Epidermal melanocyte (primary cell): ENCODE results near the gene RHOB.
"Not testable (repeated sequence)": the region's sequence is repeated elsewhere in the genome, so short reads cannot be mapped to it uniquely, and the experiment has no call there.

Source experiments
- DNase-seq: peaks from one replicate; pipeline ENCODE4 v3.0.0; 2011; ENCODE audit warnings: low spot score; ENCODE audit not compliant: insufficient read length

Gene RHOB

DNA sequence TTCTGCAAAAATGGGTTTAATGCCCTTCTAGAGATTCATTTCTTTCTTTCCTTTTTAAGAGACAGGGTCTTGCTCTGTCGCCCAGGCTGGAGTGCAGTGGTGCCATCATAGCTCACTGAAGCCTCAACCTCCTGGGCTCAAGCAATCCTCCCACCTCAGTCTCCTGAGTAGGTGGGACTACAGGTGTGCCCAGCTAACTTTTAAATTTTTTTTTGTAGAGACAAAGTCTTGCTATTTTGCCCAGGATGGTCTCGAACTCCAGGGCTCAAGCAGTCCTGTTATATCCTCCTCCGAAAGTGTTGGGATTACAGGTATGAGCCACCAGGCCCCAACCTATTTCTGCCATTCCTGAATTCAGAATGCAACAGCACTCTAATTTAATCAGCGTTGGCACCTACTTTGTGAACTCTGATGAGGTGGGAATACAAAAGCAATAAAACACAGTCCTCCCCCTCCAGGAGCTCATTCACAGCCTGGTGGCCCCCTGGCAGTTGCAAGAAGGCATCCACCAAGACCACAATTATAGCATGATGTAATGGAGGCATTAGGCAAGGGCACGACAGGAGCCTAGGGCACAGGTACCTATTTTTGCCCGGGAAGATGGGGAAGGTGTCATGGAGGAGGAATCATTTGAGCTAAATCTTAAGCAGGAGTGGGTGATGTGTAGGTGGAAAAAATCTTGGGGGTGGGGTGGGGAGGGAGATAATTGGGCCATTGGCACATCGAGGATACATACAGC is 5.1 kb downstream of the RHOB start:
- no peak for DNase-seq

DNA sequence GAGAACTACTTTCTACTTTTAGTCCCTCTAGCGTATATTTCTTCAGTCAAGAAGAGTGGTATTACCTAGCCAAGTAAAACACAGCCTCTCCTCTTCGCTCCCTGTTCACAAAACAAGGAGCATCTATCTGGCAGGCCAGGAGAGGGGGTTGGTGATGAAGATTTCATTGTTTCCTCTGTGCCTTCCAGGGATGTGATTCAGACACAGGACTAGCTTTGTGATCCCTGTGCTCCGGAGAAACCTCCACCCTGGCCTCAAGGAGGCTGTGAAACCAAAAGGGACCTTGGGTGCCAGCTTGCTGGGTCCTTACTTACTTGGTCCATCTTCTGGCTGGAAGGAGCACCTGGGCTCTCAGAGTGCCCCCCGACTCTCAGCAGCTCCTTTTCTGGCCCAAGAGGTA is 5.7 kb downstream of the RHOB start:
- no peak for DNase-seq

DNA sequence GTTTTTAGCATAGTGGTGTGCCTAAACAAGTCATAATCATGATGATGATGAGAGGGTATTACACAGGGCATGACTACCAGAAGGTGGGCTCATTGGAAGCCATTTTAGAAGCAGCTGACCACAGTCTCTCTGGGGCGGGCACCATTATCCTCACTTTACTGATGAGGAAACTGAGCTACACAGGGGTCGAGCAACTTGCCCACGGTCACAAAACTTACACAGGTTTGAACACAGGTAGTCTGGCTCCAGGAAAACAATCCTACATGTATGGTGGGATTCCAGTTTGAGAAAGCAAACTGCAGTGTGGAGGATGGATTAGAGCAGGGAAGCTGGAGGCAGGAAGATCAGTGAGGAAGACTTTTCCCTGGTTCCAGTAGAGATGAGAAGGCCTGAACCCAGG is 6.2 kb downstream of the RHOB start:
- DNase-seq = no peak

DNA sequence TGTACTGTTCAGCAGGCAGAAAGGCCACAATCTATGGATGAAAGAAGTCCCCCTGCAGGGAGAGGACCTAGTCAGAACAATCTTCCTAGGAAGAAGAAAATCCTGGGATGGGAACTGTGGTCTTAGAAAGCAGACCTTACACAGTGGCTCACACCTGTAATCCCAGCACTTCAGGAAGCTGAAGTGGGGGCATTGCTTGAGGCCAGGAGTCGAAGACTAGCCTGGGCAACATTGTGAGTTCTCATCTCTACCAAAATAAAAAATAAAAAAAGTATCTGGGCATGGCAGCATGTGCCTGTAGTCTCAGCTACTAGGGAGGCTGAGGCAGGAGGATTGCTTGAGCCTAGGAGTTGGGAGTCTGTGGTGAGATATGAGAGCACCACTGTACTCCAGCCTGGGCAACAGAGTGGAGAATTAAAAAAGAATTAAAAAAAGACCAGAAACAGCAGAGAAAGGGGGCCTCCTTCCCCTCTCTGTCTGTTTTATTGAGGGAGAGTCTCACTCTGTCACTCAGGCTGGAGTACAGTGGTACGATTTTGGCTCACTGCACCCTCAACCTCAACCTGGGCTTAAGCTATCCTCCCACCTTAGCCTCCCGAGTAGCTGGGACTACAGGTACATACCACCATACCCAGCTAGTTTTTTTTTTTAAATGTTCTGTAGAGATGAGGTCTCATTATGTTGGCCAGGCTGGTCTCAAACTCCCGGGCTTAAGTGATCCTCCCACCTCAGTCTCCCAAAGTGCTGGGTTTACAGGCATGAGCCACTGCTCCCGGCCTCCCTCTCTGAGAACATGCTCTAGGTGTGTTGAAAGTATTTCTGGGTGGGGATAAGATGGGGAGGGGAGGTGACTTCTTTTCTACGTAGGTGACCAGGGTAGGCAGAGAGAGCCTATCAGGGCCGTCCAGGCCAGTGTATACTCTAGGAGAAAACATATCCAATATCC is 7.4 kb downstream of the RHOB start:
- DNase-seq = no peak

DNA sequence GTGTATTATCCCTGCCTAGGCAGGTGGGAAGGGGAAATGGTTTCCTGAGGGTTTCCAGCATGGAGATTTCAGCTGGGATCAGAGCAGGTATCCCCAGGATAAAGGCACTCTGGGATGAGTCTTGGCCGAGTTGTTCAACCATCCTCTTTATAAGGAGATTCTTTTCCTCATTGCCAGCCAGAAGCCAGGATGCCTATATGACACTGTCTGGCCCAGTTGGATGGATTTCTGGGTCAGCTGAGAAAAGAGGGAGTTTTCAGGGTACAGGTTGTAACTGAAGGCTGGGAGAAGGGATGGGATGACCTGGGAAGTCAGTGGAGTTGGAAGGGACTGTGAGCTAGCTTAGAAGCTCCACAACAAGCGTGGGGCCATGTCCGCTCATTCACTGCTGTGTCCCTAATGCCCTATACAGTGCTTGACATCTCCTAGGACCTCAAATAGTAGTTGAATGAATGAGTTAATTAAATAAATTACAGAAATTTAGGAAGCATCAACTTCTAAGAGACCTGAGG is 8.3 kb downstream of the RHOB start:
- DNase-seq = no peak

DNA sequence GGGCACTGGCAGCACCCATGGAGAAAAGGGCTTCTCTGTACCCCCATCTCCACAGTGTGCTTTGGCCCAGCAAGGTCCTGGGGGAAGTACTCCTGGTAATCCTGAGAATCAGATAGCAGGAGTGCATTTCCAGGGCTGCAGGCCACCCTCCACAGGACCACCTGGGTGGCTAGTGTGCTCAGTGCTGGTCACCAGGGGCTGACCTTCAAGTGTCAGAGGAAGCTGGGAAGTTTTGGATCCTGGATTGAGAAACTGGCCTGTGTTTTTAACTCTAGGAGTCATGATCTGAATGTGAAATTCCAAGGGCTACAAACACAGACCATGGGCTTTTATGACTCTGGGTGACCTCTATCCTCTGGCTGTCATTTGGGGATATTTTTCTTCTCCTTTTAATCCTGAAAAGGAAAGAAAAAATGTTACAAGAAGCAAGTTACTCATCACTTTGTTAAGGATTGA is 9.3 kb downstream of the RHOB start:
- DNase-seq = no peak

DNA sequence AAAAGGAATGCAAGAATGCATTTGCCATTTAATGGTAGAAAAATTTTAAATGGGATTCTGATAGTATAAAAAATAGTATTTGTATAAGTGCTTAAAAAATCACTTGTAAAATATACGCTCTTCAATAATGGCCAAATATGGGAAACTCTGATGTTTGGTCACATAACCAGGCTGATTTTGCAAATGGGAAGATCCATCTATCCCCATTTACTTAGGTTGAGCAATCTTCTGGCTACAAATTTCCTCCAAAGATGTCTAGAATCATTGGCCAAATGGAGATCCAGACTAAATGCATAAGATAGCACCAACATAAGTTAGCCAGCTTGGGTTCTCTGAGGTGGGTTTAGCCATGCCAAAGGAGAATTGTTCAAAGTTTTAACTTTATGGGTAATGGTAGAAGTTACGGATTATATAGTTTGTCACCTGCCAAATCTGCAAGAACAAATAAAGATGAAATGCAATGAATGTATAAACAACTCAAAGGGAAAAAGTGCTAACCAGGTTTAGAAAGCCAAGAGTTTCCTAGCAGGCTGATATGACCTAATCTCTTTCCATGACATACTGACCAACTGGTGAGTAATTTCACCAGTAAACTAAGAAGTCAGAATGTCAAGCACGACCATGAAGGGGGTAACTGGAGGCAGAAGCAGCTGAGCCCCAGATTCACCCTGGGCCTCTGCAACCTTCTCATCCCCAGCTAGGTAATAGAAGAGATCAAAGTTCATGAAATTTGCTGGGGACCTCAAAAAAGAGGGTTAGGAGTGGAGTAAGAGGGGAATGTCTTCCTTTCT is 10.0 kb downstream of the RHOB start:
- DNase-seq = no peak

DNA sequence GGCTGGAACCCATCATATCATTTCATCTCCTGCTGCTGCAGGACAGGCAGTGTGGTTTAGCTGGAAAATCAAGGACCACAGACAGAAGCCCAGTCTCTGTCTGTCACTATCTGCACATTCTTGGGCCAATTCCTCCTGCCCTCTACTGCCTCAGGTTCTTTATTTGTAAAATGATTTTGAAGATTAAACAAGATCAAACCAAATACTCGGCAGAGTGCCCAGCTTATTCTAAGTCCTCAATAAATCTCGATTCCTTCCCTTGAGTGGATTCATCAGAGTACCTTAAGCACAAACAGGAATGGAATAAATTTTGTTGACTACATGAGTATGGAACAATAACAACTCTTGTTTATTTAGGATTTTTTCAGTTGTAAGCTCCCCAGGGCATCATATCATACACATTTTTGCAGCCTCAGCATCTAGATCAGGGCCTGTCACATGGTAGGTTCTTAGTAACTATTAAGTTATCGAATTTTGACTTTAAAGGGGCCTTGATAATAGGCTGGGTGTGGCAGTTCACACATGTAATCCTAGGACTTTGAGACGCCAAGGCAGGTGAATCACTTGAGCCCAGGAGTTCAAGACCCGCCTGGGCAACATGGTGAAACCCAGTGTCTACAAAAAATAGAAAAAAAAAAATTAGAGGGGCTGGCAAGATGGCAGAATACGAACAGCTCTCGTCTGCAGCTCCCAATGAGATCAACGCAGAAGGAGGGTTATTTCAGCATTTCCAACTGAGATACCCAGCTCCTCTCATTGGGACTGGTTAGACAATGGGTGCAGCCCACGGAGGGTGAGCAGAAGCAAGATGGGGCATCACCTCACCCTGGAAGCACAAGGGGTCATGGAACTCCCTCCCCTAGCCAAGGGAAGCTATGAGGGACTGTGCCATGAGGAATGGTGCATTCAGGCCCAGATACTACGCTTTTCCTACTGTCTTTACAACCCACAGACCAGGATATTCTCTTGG is 11.1 kb downstream of the RHOB start:
- no peak for DNase-seq

DNA sequence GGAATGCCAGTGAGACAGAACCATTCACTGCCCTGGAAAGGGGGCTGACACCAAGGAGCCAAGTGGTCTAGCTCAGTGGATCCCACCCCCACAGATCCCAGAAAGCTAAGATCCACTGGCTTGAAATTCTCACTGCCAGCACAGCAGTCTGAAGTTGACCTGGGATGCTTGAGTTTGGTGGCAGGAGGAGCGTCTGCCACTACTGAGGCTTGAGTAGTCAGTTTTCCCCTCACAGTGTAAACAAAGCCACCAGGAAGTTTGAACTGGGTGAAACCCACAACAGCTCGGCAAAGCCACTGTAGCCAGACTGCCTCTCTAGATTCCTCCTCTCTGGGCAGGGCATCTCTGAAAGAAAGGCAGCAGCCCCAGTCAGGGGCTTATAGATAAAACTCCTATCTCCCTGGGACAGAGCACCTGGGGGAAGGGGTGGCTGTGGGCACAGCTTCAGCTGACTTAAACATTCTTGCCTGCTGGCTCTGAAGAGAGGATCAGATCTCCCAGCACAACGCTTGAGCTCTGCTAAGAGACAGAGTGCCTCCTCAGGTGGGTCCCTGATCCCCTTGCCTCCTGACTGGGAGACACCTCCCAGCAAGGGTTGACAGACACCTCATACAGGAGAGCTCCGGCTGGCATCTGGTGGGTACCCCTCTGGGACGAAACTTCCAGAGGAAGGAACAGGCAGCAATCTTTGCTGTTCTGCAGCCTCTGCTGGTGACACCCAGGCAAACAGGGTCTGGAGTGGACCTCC is 12.0 kb downstream of the RHOB start:
- DNase-seq = not testable (repeated sequence)

DNA sequence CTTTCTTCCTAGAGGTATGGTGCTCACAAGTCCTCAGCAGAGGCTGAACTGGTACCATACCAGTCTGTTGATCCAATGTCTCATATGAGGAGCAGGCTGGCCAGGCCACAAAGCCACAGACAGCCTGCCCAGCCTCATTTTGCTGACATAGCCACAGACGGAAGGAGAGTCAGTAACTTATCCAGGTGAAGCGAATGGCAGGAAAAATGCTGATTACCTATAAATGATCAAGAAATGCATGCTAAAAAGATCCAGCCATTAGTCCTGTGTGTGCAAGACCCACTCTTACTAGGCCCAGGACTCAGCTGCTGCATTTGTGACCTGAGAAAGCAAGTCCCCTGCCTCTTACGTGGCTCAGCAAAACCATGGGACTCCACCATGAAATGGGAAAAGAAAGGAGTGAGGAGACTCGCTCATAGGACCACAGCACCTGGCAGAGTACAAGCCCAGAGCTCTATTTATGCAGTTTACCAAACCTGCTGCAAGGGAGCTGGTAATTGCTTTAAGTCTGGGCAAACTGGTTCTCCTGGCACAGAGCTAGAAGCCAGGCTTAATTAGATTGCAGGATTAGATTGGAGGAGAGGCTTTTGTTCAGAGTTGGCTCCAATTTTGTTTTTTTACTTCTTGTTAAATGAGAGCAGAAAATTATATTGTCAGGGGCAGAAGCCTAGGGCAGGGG is 19.0 kb downstream of the RHOB start:
- DNase-seq = no peak

DNA sequence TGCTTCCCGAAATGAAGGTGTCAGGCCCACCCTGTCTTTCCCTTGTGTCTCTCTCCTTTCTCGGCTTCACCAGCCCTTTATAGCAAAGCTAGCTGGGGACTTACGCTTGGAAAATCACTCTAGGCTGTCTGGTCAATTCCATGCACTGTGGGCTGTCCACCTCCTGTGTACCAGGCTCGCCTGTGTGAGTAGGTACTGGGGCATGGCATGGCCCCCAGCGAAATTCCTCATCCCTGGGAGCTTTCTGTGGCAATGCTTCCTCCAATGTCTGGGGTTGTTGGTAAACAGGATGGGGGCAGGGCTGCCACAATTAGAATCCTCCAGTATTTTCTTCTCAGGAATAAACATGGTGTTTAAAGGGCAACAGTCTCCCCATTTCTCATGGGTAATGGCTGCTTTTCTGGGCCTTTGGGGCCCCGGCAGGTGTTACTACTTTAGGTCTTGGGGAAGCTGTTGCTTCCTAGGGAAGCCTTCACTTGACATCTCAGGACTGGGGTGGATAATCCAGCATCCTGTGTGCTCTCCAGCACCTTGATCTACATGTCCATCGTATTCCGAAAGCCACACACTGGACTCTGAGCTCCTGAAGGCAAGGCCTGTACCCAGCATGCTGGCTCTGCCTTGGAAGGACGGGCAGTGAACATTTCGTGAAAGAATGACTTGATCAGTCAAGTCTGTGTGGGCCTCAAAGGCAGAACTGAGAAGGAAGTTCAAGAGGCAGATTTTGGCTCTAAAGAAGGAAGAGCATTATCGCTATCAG is 21.1 kb downstream of the RHOB start:
- peak; percentile 11 for DNase-seq

DNA sequence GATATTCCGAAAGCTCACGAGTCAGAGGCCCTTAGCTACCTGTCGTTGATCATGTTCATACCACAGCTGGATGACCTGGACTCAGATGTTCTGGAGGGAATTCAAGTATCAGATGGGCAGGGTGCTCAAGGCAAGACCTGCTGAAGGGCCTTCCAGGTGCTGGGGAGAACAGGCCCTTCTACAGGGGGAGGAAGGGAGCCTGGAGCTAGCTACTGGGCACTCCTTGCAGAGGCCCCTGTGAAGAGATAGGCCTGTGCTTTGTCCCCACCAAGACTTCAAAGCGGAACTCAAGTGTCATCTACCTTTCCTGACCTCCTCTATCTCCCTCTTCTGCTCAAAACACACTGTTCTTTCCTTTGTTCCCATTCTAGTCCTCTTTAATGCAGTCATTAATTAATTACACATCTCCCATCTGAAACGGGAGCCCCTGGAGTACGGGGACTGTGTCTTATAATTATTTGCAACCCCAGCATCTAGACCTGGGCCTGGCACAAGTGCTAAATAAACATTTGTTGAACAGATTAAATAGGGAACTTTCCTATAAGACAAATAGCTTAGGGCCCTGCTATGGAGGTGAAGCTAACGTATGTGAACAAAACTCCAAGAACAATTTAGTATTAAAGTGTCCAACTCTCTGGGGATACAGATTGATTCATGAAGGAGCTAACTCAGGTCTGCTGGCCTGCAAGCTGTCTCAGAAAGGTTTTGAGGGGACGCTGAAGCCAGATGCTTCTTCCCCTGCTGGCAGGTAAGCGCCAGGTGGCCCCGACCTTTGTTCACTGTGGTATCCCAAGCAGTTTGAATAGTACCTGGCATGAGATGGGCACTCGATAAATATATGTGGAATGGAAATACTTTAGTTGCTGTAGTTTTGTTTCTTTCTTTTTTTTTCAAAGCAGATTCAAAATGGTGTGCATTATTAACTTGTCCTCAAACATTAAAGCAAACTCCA is 22.0 kb downstream of the RHOB start:
- peak; percentile 10 for DNase-seq

DNA sequence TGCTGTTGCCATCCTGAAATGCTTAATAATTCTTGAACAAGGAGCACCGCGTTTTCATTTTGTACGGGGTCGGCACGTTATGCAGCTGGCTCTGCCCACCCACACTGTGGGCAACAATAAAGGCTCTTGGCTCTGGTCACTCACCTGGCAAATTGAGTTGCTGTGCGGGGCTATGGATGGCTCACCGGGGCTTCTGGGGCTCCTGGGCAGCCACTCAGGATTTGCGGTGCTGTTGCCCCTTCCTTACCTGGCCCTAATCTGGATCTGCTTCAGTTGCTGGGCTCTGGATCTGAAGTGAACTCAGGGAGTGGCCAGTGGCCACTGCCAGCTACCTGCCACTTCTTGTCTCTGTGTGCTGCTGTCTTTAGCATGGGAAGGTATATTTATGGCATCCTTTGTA is 22.7 kb downstream of the RHOB start:
- no peak for DNase-seq

DNA sequence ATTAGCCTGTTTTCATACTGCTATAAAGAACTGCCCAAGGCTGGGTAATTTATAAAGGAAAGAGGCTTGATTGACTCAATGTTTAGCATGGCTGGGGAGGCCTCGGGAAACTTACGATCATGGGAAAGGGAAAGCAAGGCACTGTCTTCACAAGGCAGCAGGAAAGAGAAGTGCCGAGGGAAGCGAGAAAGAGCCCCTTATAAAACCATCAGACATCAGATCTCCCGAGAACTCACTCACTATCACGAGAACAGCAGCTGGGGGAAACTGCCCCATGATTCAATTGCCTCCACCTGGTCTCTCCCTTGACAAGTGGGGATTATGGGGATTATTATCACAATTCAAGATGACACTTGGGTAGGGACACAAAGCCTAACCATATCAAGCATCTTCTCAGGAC is 23.3 kb downstream of the RHOB start:
- DNase-seq = peak; percentile 12

DNA sequence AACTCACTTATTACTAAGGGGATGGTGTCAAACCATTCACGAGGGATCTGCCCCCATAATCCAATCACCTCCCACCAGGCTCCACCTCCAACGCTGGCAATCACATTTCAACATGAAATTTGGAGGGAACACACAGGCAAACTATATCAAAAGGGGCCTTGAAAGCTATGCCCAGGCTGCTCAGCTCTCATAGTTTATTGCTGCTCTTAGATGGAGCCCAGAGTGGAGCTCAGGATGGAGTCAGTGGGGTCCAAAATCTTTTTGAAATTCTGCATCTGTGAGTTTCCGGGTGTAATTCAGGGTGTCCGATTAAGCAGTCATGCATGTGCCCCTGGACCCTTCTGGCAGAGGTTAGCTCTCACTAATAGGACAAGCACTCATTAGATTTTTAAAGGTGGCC is 24.3 kb downstream of the RHOB start:
- DNase-seq = no peak

DNA sequence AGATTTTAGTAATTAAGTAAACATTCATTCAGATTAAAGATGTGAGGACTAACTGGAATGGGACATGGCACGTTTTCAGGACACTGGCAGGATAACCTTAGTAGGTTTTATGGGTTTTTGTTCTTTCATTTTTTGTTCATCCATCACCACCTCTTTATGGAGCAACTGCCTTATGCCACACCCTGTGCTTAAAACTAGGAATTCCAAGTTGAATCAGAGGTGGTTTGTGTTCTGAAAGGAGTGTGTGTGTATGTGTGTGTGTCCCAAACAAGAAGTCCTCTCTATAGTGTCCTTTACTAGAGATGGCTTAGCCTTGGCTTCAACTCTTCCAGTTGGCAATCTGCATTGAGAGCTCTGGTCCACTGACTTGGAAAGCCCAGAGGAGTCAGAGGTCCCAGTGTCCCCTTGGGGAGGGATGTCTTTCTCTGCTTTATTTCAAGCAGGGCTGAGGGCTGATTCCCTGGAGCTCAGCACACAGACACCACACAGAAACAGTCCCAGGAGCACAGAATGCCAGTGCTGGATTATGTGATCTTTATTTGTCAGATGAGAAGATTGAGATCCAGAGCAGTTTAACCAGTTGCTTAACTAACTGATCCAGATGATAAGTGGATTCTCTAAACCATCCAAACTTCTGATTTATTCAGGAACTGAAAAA is 25.2 kb downstream of the RHOB start:
- DNase-seq = no peak

DNA sequence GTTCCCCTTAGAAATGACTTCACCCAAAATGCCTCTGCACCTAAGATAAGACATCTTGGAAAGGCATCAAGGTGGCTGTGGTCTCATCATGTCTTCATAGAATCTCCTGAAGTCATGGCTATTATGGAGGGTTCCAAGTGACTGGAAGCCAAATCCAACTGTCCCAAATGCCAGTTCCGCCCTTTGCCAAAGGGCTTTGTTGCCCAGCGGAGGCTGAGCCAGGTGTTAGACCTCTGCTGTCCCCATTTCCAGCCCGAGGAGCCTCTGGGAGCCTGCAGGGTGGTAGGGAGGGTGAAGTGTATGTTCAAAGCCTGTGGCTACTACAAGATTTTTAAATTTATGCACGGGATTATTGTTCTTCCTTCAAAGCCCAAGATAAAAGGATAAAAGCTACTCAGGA is 25.7 kb downstream of the RHOB start:
- no peak for DNase-seq
